Measurements from ENCODE around the gene CBFA2T3.

GRCh38 chr16:88836791-88837190 is 140.2 kb downstream of the CBFA2T3 start:
- no peak for TF ChIP-seq CTCF (IDR thresholded peaks at IDR 0.05)
- TF ChIP-seq EZH2 (IDR thresholded peaks at IDR 0.05; ENCODE audit: borderline replicate concordance, insufficient read depth, low read depth, low read length, poor library complexity, severe bottlenecking): no peak

All from B cell (primary cell).